CD4-positive, alpha-beta T cell (primary cell): ENCODE data around the gene WDFY3. TPM values are rescaled to one million over a fixed set of nuclear protein-coding genes. Genes with fewer than 3 reads are reported as not detected.

Source experiments
- ATAC-seq: fragments of 200-7000 bp; cut with Tn5 transposase; one replicate; pipeline ENCODE4 v1.10.0; 2022; ENCODE audit warnings: mild to moderate bottlenecking; ENCODE audit not compliant: poor library complexity
- CTCF ChIA-PET: fragments of 350-600 bp; sonication (Branson Sonifier 250); formaldehyde crosslinking; loops from one replicate; lab custom pipeline; 2021; ENCODE audit warnings: antibody characterized with exemption, inconsistent platforms; lab: Charles Lee
- POLR2A ChIA-PET: fragments of 350-600 bp; sonication (Branson Sonifier 250); formaldehyde crosslinking; loops from one replicate; lab custom pipeline; 2021; ENCODE audit warnings: antibody characterized with exemption, inconsistent platforms; lab: Charles Lee
- DNase-seq, 14 experiments: peaks; one replicate each; pipeline ENCODE4 v3.0.0-alpha.2; 2013 to 2020; ENCODE audit warnings: mixed read lengths in 2 of 14
- H3K27ac ChIP-seq, 2 donors: one replicate each; pipeline versions ENCODE4 v1.5.1 to v1.7.0; 2013; ENCODE audit warnings: low read length in 2 of 2, low read depth in 1 of 2, mild to moderate bottlenecking in 1 of 2
- H3K27me3 ChIP-seq, 2 experiments: 1 replicate in 1 of 2; 2 replicates in 1 of 2; pipeline versions ENCODE4 v1.6.1 to v1.7.0; 2013; ENCODE audit warnings: low read length in 2 of 2, control low read depth in 1 of 2, mild to moderate bottlenecking in 1 of 2, moderate library complexity in 1 of 2; ENCODE audit not compliant: insufficient read depth in 2 of 2, control insufficient read depth in 1 of 2
- H3K36me3 ChIP-seq: one replicate; pipeline ENCODE4 v1.6.1; 2013; ENCODE audit warnings: low read length, control low read depth; ENCODE audit not compliant: insufficient read depth
- H3K4me1 ChIP-seq: one replicate; pipeline ENCODE4 v1.6.1; 2013; ENCODE audit warnings: low read length, control low read depth; ENCODE audit not compliant: insufficient read depth
- H3K4me3 ChIP-seq: one replicate; pipeline ENCODE4 v1.5.1; 2013; ENCODE audit warnings: mild to moderate bottlenecking, low read length, moderate library complexity
- H3K9me3 ChIP-seq, 2 experiments: 1 replicate in 1 of 2; 2 replicates in 1 of 2; pipeline versions ENCODE4 v1.6.1 to v1.7.0; 2013; ENCODE audit warnings: low read length in 2 of 2, mild to moderate bottlenecking in 2 of 2, control low read depth in 1 of 2, moderate library complexity in 1 of 2; ENCODE audit not compliant: control insufficient read depth in 1 of 2, insufficient read depth in 1 of 2
- H3K27ac Mint-ChIP-seq: one replicate; pipeline ENCODE4 v1.8.0; 2020; ENCODE audit warnings: mixed read lengths
- H3K27me3 Mint-ChIP-seq: one replicate; pipeline ENCODE4 v1.8.0; 2021; ENCODE audit warnings: mixed read lengths
- H3K36me3 Mint-ChIP-seq: one replicate; pipeline ENCODE4 v1.8.0; 2021; ENCODE audit warnings: low read depth, mixed read lengths
- H3K4me1 Mint-ChIP-seq: one replicate; pipeline ENCODE4 v1.8.0; 2021; ENCODE audit warnings: low read depth, mixed read lengths
- H3K4me3 Mint-ChIP-seq: one replicate; pipeline ENCODE4 v1.8.0; 2020; ENCODE audit warnings: mild to moderate bottlenecking, mixed read lengths
- H3K9me3 Mint-ChIP-seq: one replicate; pipeline ENCODE4 v1.8.0; 2020; ENCODE audit warnings: mixed read lengths
- CTCF ChIP-seq: fragments of 200-600 bp; IDR thresholded peaks from one replicate; pipeline ENCODE4 v1.8.0; 2022; ENCODE audit warnings: antibody characterized with exemption, mild to moderate bottlenecking
- intact Hi-C, 2 experiments: fragments of 100-400 bp; cut with DNase I in 1 of 2; cut with micrococcal nuclease in 1 of 2; formaldehyde crosslinking; loops; one replicate each; pipeline versions ENCODE4 v1.15.1 to v1.9.0; 2023 to 2025; cut with DNase I, micrococcal nuclease
- total RNA-seq, 174 experiments: library from RNA in 2 of 174; stranded (reverse) in 2 of 174; gene quantifications; one replicate each; pipeline ENCODE4 v1.2.3 and lab custom pipeline; 2021 to 2026

The WDFY3 gene
- total RNA-seq, 2 experiments from 2014 or later = 0.60 to 0.75 TPM

GRCh38 chr4:84638092-84638491, 328.4 kb downstream of the WDFY3 start:
- intact Hi-C loops = no loop called here
- ATAC-seq = no peak
- Mint-ChIP-seq H3K9me3 (no peaks in the 10 kb centered on the region), H3K27me3 (no peaks in the 10 kb centered on the region), H3K4me1 (no peaks in the 10 kb centered on the region), H3K27ac (no peak overlapping the region), H3K4me3 (no peak overlapping the region), H3K36me3 (no peaks in the 10 kb centered on the region)
- CTCF ChIA-PET = no interaction called here
- Histone ChIP-seq H3K9me3 (no peaks in the 10 kb centered on the region), H3K36me3 (no peaks in the 10 kb centered on the region), H3K4me1 (no peaks in the 10 kb centered on the region), H3K27me3 (no peaks in the 10 kb centered on the region), H3K4me3 (no peak overlapping the region), H3K27ac (no peak overlapping the region)
- POLR2A ChIA-PET = no interaction called here
- no peak for TF ChIP-seq CTCF
- no peak for DNase-seq

GRCh38 chr4:84634961-84635360, 331.5 kb downstream of the WDFY3 start:
- Mint-ChIP-seq H3K27ac (no peak overlapping the region), H3K27me3 (no peaks in the 10 kb centered on the region), H3K4me3 (no peak overlapping the region), H3K36me3 (no peaks in the 10 kb centered on the region), H3K4me1 (no peaks in the 10 kb centered on the region), H3K9me3 (no peaks in the 10 kb centered on the region)
- Histone ChIP-seq H3K4me1 (no peaks in the 10 kb centered on the region), H3K27ac (no peak overlapping the region), H3K27me3 (no peaks in the 10 kb centered on the region), H3K9me3 (no peaks in the 10 kb centered on the region), H3K36me3 (no peaks in the 10 kb centered on the region), H3K4me3 (no peak overlapping the region)
- ATAC-seq = no peak
- CTCF ChIA-PET = interaction anchor here (1.0 kb wide), 1 partner anchor 12 kb away, joined by 3 read pairs; no protein-coding TSS in a partner anchor
- intact Hi-C loops = no loop called here
- POLR2A ChIA-PET = no interaction called here
- TF ChIP-seq CTCF = no peak
- DNase-seq = no peak

DNA sequence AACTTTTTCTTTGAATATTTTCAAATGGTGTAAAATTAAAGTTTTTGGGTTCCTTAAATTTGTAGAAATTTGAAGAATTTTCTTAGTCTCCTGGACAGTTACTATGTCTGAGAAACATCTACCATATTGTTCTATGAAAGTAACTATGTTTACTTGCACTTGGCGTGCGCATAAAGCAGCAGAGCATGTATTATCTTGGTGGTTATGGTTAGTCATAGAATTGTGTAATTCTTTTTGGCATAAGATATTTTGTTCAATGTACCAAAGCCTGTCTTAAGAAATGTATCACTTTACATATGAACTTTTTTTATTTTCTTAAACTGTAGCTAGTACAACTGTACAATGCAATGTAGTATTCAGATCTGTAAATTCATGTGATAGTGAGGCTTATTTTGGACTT, 334.4 kb downstream of the WDFY3 start:
- Histone ChIP-seq H3K4me1 (no peaks in the 10 kb centered on the region), H3K36me3 (no peaks in the 10 kb centered on the region), H3K4me3 (no peak overlapping the region), H3K27me3 (no peaks in the 10 kb centered on the region), H3K27ac (no peak overlapping the region), H3K9me3 (no peaks in the 10 kb centered on the region)
- no peak overlapping the region for H3K4me3 Mint-ChIP-seq
- CTCF ChIA-PET = interaction anchor here (1.0 to 1.5 kb wide), 2 partner anchors 21 to 126 kb away, joined by 3 read pairs; no protein-coding TSS in a partner anchor
- no peak for ATAC-seq
- no peak for DNase-seq
- H3K27me3 Mint-ChIP-seq = no peaks in the 10 kb centered on the region
- TF ChIP-seq CTCF = no peak
- H3K4me1 Mint-ChIP-seq = no peaks in the 10 kb centered on the region
- H3K9me3 Mint-ChIP-seq = no peaks in the 10 kb centered on the region
- no peaks in the 10 kb centered on the region for H3K36me3 Mint-ChIP-seq
- POLR2A ChIA-PET = no interaction called here
- no peak overlapping the region for H3K27ac Mint-ChIP-seq
- intact Hi-C loops = no loop called here
